ENCODE measurements around the gene DCST2.

Gene DCST2

GRCh38 chr1:155033524-155033923 lies at the start of gene DCST2, which contains the start of gene DCST1:
Gene DCST2 (minus strand): TSS chr1:155033781. CDS start chr1:155033701, 80 bp downstream.
Gene DCST1 (plus strand): TSS chr1:155033824. CDS start chr1:155034037, 213 bp downstream.
- no peak for DNase-seq (ENCODE audit: low read depth, low spot score)
- TF ChIP-seq ZNF274 (IDR thresholded peaks at IDR 0.05; ENCODE audit: low read depth, low read length) (no peak), YY1 (IDR thresholded peaks at IDR 0.05; ENCODE audit: insufficient read depth, insufficient read length) (no peak), SUZ12 (IDR thresholded peaks at IDR 0.05; ENCODE audit: extremely low read depth, insufficient read depth, insufficient read length) (no peak)
- Histone ChIP-seq H3K9ac (ENCODE audit: insufficient read length, low read depth) (no peak within 1 kb of the TSS), H3K9me3 (ENCODE audit: insufficient read depth, low read length) (no peaks in the 10 kb centered on the region), H3K27me3 (ENCODE audit: insufficient read depth, insufficient read length) (no peaks in the 10 kb centered on the region), H3K4me3 (ENCODE audit: insufficient read length, low read depth) (no peak within 1 kb of the TSS), H3K36me3 (ENCODE audit: insufficient read depth, insufficient read length, low read length) (no peaks in the 10 kb centered on the region), H3K4me1 (ENCODE audit: insufficient read depth, insufficient read length) (peaks cover 7% of the 10 kb centered on the region)

DNA sequence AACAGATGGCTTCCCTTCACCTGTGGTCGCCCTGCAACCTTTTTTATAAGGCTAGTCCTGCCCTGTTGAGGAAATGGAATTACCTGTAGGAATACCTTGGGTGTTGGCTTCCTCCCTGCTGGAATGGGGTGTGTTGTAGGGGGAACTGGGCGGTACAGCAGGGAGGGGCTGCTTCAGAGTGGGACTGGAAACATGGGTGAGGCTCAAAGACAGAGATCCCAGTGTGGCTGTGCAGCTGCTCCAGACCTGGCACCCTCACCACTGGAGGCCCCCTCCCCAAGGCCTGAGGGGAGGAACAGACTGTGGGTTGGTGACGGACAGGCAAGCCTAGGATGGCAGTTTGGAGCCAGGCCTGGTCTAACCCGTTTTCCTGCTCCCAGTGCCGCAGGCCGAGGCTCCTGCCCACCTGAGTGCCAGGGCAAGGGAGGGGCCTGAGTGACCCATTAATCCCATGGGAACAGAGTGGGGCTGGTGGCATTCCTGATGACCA lies 49.5 kb upstream of the DCST2 start:
- no peaks in the 10 kb centered on the region for H3K9me3 ChIP-seq (ENCODE audit: insufficient read depth, low read length)
- DNase-seq (ENCODE audit: low read depth, low spot score): no peak

DNA sequence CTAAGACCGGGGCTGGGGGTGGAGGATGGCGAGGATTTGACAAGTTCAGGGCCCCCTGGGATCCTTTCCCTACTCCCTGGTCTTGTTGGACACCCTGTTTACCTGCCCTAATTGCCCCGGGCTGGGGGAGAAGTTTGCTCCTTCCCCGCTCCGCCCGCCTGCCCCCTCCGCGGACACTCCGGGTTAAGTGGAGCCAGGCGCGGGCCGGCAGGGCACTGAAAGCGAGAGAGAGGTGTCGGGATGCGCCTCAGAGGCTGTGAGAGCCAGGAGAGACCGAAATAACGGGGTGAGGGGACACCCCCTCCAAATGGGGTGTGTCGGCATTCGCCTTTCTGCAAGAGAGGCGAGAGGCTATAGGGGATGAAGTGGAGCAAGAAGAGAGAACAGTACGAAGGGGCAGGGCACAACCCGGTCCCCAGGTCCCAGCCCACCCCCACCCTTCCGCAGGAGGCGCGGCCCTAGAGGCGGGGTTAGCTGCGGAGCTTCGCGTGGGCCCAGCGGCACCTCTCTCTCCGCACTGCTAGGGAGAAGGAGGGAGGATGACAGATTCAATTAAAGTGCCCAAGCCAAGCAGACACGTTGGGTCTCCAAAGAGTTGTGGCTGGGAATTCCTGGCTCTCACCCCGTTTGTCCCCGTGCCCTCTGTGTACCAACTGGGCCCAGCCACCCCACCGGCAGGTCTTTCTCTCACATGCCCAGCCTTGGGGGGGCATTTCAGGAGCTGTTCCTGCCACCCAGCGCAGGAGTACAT lies 48.9 kb upstream of the DCST2 start:
- TF ChIP-seq SUZ12 (IDR thresholded peaks at IDR 0.05; ENCODE audit: extremely low read depth, insufficient read depth, insufficient read length): peak; percentile 97
- no peak for TF ChIP-seq ZNF274 (IDR thresholded peaks at IDR 0.05; ENCODE audit: low read depth, low read length)
- no peak for TF ChIP-seq YY1 (IDR thresholded peaks at IDR 0.05; ENCODE audit: insufficient read depth, insufficient read length)
- H3K9me3 ChIP-seq (ENCODE audit: insufficient read depth, low read length): no peaks in the 10 kb centered on the region
- peak overlapping the region; percentile 1 for H3K9ac ChIP-seq (ENCODE audit: insufficient read length, low read depth)
- peaks cover 69% of the 10 kb centered on the region for H3K27me3 ChIP-seq (ENCODE audit: insufficient read depth, insufficient read length)
- peak overlapping the region; percentile 40 for H3K4me3 ChIP-seq (ENCODE audit: insufficient read length, low read depth)
- H3K36me3 ChIP-seq (ENCODE audit: insufficient read depth, insufficient read length, low read length): no peaks in the 10 kb centered on the region
- H3K4me1 ChIP-seq (ENCODE audit: insufficient read depth, insufficient read length): peaks cover 53% of the 10 kb centered on the region
- DNase-seq (ENCODE audit: low read depth, low spot score): no peak

More for the DNA sequence above, 49.5 kb upstream of the DCST2 start:
- TF ChIP-seq SUZ12 (IDR thresholded peaks at IDR 0.05; ENCODE audit: extremely low read depth, insufficient read depth, insufficient read length) (no peak), YY1 (IDR thresholded peaks at IDR 0.05; ENCODE audit: insufficient read depth, insufficient read length) (no peak), ZNF274 (IDR thresholded peaks at IDR 0.05; ENCODE audit: low read depth, low read length) (no peak)
- H3K4me1 ChIP-seq (ENCODE audit: insufficient read depth, insufficient read length): peaks cover 49% of the 10 kb centered on the region
- no peak overlapping the region for H3K9ac ChIP-seq (ENCODE audit: insufficient read length, low read depth)
- no peaks in the 10 kb centered on the region for H3K36me3 ChIP-seq (ENCODE audit: insufficient read depth, insufficient read length, low read length)
- H3K4me3 ChIP-seq (ENCODE audit: insufficient read length, low read depth): no peak overlapping the region
- peaks cover 63% of the 10 kb centered on the region for H3K27me3 ChIP-seq (ENCODE audit: insufficient read depth, insufficient read length)

GRCh38 chr1:155081472-155082300 lies 48.1 kb upstream of the DCST2 start:
- Histone ChIP-seq H3K4me1 (ENCODE audit: insufficient read depth, insufficient read length) (peaks cover 52% of the 10 kb centered on the region), H3K4me3 (ENCODE audit: insufficient read length, low read depth) (peak overlapping the region; percentile 40), H3K36me3 (ENCODE audit: insufficient read depth, insufficient read length, low read length) (no peaks in the 10 kb centered on the region), H3K9ac (ENCODE audit: insufficient read length, low read depth) (peak overlapping the region; percentile 37), H3K27me3 (ENCODE audit: insufficient read depth, insufficient read length) (peaks cover 72% of the 10 kb centered on the region), H3K9me3 (ENCODE audit: insufficient read depth, low read length) (no peaks in the 10 kb centered on the region)
- no peak for TF ChIP-seq ZNF274 (IDR thresholded peaks at IDR 0.05; ENCODE audit: low read depth, low read length)
- TF ChIP-seq SUZ12 (IDR thresholded peaks at IDR 0.05; ENCODE audit: extremely low read depth, insufficient read depth, insufficient read length): no peak
- TF ChIP-seq YY1 (IDR thresholded peaks at IDR 0.05; ENCODE audit: insufficient read depth, insufficient read length): no peak
- no peak for DNase-seq (ENCODE audit: low read depth, low spot score)

DNA sequence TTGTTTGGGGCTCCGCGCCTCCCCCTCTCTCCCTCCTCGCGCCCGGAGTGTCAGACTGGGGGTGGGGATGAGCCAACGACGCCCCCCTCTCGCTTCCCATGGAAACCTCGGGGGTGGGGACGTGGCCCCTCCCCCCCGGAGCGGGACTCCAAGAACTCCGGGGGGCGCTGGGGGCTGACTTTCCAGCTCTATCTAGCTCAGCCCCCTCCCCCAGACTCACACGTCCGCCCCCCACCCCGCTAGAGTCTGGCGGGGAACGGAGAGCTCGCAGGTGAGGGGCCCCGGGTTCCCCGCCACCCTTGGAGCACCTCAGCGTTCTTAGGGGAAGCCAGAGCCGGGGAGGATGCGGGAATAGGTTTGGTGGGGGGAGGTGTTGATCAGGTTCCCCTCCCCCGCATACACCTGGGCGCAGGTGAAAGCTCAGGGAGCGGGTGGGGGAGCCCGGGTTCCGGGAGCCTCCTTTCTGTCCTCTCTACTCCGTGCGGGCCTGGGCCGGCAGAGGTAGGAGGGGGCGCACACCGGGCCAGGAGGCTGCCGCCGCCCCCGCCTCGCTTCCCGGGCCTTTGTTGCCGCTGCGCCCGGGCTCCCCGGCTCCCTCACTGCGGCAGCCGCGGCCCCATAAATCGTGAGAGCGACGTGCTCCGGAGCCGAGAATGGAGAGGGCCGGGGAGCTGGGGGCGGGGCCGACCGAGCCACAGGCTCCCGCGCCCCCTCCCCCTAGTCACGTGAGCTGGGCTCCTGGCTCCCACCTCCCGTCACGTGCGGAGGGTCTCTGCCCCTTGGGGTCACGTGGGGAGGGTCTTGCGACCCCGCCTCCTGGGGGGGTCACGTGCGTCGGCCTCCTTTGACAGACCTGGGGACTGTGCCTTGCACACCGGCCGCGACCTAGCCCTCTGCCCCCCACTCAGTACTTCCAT lies 47.0 kb upstream of the DCST2 start:
- peaks cover 72% of the 10 kb centered on the region for H3K27me3 ChIP-seq (ENCODE audit: insufficient read depth, insufficient read length)

DNA sequence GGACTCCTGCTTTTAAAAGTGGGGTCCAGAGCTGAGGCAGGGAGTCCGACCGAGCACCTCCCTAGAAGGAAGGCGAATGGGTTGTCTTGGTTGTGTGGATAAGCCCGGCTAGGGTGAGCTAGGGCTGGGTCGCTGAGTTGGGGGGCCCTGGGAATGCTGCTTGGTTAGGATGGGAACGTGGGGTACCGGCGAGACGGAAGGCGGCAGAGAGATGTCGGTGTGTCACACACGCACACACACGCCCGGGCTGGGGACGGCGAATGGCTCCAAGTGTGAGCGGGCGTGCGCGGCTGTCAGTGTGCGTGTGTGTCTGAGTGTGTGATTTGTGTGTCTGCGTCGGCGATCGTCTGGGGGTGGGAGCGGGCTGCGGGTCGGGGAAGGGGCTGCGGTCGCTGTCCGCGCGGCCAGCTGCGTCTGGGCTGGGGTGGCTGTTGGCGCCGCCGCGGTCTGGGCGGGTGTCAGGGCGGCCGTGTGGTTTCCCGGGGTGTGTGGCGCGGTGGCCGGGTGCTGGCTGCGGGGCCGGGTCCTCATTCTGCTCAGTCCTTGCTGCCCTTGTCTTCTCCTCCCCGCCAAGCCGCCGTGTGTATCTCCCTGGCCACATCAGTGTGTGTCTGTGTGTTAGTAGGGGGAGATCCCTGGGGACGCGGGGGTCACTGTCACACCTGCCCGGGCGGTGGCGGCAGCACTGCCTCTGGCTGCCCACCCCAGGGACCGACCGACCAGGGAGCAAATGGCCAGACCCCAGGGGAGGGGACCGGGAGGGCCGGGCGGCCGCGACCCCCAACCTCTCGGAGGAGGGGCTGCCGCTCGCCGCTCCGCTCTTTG lies 46.1 kb upstream of the DCST2 start:
- Histone ChIP-seq H3K4me1 (ENCODE audit: insufficient read depth, insufficient read length) (peaks cover 42% of the 10 kb centered on the region), H3K9ac (ENCODE audit: insufficient read length, low read depth) (peak overlapping the region; percentile 73), H3K4me3 (ENCODE audit: insufficient read length, low read depth) (peak overlapping the region; percentile 40), H3K36me3 (ENCODE audit: insufficient read depth, insufficient read length, low read length) (no peaks in the 10 kb centered on the region), H3K27me3 (ENCODE audit: insufficient read depth, insufficient read length) (peaks cover 72% of the 10 kb centered on the region), H3K9me3 (ENCODE audit: insufficient read depth, low read length) (no peaks in the 10 kb centered on the region)
- TF ChIP-seq SUZ12 (IDR thresholded peaks at IDR 0.05; ENCODE audit: extremely low read depth, insufficient read depth, insufficient read length) (peak; percentile 79), ZNF274 (IDR thresholded peaks at IDR 0.05; ENCODE audit: low read depth, low read length) (no peak), YY1 (IDR thresholded peaks at IDR 0.05; ENCODE audit: insufficient read depth, insufficient read length) (no peak)
- no peak for DNase-seq (ENCODE audit: low read depth, low spot score)

More for the DNA sequence above, 47.0 kb upstream of the DCST2 start:
- Histone ChIP-seq H3K4me1 (ENCODE audit: insufficient read depth, insufficient read length) (peaks cover 45% of the 10 kb centered on the region), H3K36me3 (ENCODE audit: insufficient read depth, insufficient read length, low read length) (no peaks in the 10 kb centered on the region), H3K4me3 (ENCODE audit: insufficient read length, low read depth) (peak overlapping the region; percentile 40), H3K9me3 (ENCODE audit: insufficient read depth, low read length) (no peaks in the 10 kb centered on the region), H3K9ac (ENCODE audit: insufficient read length, low read depth) (peak overlapping the region; percentile 73)
- no peak for DNase-seq (ENCODE audit: low read depth, low spot score)
- TF ChIP-seq SUZ12 (IDR thresholded peaks at IDR 0.05; ENCODE audit: extremely low read depth, insufficient read depth, insufficient read length): no peak
- TF ChIP-seq ZNF274 (IDR thresholded peaks at IDR 0.05; ENCODE audit: low read depth, low read length): no peak
- no peak for TF ChIP-seq YY1 (IDR thresholded peaks at IDR 0.05; ENCODE audit: insufficient read depth, insufficient read length)
